ENCODE data around the gene CDH13.

Gene CDH13

DNA sequence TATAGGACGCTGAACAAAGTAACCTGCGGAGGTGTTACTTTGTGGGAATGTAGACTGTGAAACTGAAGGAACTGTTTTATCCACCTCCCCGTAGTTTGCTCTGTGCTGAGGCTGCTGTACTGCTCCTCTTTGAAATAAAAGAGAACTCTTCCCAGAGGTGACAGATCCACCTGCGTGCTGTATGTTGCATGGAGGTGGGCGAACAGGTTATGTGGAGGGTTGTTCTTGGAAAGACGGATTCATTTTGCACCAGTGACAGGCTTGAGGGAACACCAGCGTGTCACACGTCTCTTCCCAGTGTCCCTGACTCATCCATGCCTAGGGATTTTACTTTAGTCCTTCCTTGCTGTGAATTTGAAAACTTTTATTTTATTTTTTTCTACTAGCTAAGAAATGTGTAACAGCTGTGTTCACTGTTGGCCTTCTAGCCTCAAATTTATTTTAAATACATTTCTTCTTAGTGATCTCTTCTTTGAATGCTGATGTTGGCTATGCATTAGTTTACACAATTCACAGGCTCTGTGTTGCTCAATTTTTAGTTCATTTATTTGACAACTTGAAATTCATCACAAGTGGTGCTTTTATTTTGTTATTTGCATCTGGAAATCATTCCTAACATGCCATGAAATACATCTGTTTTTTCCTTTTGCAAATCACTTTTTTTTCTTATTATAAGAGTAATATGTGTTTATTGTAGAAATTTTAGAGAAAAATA is 512.4 kb downstream of the CDH13 start:
- Histone ChIP-seq H3K4me3 (ENCODE audit: low read depth in 1 of 2, low read length in 2 of 2) (no peak overlapping the region), H3K9me3 (ENCODE audit: low read length) (no peaks in the 10 kb centered on the region), H3K9ac (ENCODE audit: low read length) (no peak overlapping the region), H3K27me3 (ENCODE audit: control insufficient read depth in 1 of 2, insufficient read depth in 2 of 2, low read length in 2 of 2) (no peaks in the 10 kb centered on the region), H3K27ac (ENCODE audit: low read depth, low read length) (no peak overlapping the region), H3K4me1 (ENCODE audit: insufficient read depth, low read length) (no peaks in the 10 kb centered on the region), H3K36me3 (ENCODE audit: insufficient read depth, low read length) (no peaks in the 10 kb centered on the region)

DNA sequence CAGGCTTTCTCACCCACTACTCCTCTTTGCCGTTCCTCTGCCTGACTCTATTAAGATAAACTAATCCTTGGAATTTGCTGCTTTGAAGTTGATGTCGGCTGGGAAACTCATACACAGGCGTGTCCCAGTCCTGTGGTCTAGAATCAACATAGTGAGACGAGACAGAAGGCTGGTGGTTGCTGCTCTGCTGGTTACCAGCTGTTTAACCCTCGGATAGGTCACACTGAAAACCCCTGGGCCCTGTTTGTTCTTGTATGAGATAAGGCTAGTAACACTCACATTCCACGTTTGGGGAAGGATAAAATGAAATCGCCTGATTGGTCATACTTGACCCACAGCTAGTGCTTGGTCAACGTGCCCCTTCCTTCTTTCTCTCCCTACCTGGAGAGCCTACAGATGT is 517.0 kb downstream of the CDH13 start:
- Histone ChIP-seq H3K27ac (ENCODE audit: low read depth, low read length) (no peak overlapping the region), H3K4me1 (ENCODE audit: insufficient read depth, low read length) (no peaks in the 10 kb centered on the region), H3K4me3 (ENCODE audit: low read depth in 1 of 2, low read length in 2 of 2) (no peak overlapping the region), H3K9me3 (ENCODE audit: low read length) (no peaks in the 10 kb centered on the region), H3K27me3 (ENCODE audit: control insufficient read depth in 1 of 2, insufficient read depth in 2 of 2, low read length in 2 of 2) (no peaks in the 10 kb centered on the region), H3K9ac (ENCODE audit: low read length) (no peak overlapping the region), H3K36me3 (ENCODE audit: insufficient read depth, low read length) (no peaks in the 10 kb centered on the region)

DNA sequence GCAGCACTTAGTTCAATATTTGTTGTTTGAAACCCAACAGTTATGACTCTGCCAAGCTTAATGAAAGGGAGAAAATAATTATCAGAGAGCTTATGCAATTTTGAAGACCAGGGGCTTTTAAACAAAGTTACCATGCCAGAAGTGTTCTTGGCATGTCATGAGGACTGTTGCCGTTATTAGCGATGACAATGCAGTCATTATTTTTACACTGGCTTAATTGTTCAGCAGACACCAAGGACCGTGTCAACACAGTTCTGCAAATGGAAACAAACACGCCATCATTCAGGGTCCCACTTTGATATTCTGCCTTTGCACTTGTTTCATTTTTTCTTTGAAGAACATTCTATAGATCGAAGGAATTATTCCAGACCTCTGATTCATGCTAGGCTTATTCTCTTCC is 518.5 kb downstream of the CDH13 start:
- H3K9me3 ChIP-seq (ENCODE audit: low read length): no peaks in the 10 kb centered on the region
- no peaks in the 10 kb centered on the region for H3K36me3 ChIP-seq (ENCODE audit: insufficient read depth, low read length)
- no peaks in the 10 kb centered on the region for H3K27me3 ChIP-seq (ENCODE audit: control insufficient read depth in 1 of 2, insufficient read depth in 2 of 2, low read length in 2 of 2)
- H3K4me3 ChIP-seq (ENCODE audit: low read depth in 1 of 2, low read length in 2 of 2): no peak overlapping the region
- no peak overlapping the region for H3K27ac ChIP-seq (ENCODE audit: low read depth, low read length)
- H3K9ac ChIP-seq (ENCODE audit: low read length): no peak overlapping the region
- no peaks in the 10 kb centered on the region for H3K4me1 ChIP-seq (ENCODE audit: insufficient read depth, low read length)

DNA sequence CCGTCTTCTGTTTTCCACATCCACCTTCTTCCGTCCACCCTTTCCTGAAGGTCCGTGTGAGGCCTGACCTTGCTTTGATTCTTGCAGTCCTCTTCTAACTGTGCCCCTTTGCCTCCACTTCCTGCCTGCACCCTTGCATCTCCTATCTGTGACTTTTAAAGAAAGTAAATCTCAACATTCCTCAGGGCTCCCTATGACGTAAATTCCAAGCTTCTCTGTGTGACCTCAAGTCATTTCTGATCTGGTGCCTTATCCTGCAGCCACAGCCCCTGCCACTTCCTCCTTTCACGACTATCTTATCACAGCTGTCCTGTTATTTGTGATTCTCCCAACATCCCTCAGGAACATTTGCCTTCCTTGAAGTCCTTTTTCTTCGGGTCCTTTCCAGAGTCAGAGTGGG is 520.5 kb downstream of the CDH13 start:
- Histone ChIP-seq H3K36me3 (ENCODE audit: insufficient read depth, low read length) (no peaks in the 10 kb centered on the region), H3K27me3 (ENCODE audit: control insufficient read depth in 1 of 2, insufficient read depth in 2 of 2, low read length in 2 of 2) (no peaks in the 10 kb centered on the region)

DNA sequence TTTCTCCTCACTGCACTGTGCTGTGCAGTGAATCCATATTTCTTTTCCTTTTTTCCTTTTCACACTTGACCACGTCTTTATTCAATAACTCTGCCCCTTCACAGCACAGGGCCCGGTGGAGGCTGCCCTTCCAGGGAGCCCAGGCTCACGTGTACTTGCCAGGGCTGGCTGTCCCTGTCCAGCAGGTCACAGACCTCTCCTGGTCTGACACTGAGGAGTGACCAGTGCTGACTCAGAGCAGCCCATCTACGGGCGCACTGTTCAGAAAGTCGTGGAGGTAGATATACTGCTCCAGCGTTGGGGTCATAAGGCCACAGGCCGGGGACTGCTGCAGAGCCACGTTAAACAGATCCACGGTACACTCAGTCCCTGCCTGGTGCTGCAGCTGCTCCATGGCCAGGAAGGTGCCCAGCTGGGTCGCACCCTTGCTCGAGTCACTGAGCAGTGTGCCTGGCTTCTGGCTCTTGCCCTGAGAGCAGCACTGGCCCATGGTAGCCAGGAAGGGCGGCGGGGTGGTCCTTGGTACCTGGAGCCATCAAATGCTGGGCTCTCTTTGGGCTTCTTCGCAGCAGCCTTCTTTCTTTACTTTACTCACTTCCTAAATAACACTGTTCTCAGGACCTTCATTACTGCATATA is 531.7 kb downstream of the CDH13 start:
- Histone ChIP-seq H3K9ac (ENCODE audit: low read length) (no peak overlapping the region), H3K27ac (ENCODE audit: low read depth, low read length) (no peak overlapping the region), H3K27me3 (ENCODE audit: control insufficient read depth in 1 of 2, insufficient read depth in 2 of 2, low read length in 2 of 2) (no peaks in the 10 kb centered on the region), H3K9me3 (ENCODE audit: low read length) (no peaks in the 10 kb centered on the region), H3K36me3 (ENCODE audit: insufficient read depth, low read length) (no peaks in the 10 kb centered on the region), H3K4me3 (ENCODE audit: low read depth in 1 of 2, low read length in 2 of 2) (no peak overlapping the region), H3K4me1 (ENCODE audit: insufficient read depth, low read length) (no peaks in the 10 kb centered on the region)

More for the DNA sequence above, 520.5 kb downstream of the CDH13 start:
- Histone ChIP-seq H3K9me3 (ENCODE audit: low read length) (no peaks in the 10 kb centered on the region), H3K4me1 (ENCODE audit: insufficient read depth, low read length) (no peaks in the 10 kb centered on the region), H3K9ac (ENCODE audit: low read length) (no peak overlapping the region), H3K4me3 (ENCODE audit: low read depth in 1 of 2, low read length in 2 of 2) (no peak overlapping the region), H3K27ac (ENCODE audit: low read depth, low read length) (no peak overlapping the region)

DNA sequence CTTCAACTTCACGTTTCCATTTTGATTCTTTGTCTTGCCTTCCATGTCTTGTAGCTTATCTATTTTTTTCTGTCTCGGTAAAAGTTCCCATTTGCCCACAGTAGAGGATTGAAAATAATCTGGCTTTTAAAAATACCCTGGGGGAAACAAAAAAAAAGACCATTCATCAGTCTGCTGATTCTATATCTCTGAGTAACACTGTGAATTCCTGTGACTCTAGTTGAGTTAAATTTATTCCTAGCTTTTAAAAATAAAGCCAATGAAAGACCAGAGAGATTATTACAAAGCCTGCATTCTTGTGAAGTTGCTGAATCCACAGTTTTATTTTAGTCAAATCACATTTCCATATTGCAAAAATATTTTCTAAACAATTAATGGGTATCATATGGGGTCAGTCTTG is 532.3 kb downstream of the CDH13 start:
- H3K4me3 ChIP-seq (ENCODE audit: low read depth in 1 of 2, low read length in 2 of 2): no peak overlapping the region
- no peaks in the 10 kb centered on the region for H3K9me3 ChIP-seq (ENCODE audit: low read length)
- H3K4me1 ChIP-seq (ENCODE audit: insufficient read depth, low read length): no peaks in the 10 kb centered on the region
- H3K27me3 ChIP-seq (ENCODE audit: control insufficient read depth in 1 of 2, insufficient read depth in 2 of 2, low read length in 2 of 2): no peaks in the 10 kb centered on the region
- H3K27ac ChIP-seq (ENCODE audit: low read depth, low read length): no peak overlapping the region
- no peaks in the 10 kb centered on the region for H3K36me3 ChIP-seq (ENCODE audit: insufficient read depth, low read length)
- H3K9ac ChIP-seq (ENCODE audit: low read length): no peak overlapping the region

DNA sequence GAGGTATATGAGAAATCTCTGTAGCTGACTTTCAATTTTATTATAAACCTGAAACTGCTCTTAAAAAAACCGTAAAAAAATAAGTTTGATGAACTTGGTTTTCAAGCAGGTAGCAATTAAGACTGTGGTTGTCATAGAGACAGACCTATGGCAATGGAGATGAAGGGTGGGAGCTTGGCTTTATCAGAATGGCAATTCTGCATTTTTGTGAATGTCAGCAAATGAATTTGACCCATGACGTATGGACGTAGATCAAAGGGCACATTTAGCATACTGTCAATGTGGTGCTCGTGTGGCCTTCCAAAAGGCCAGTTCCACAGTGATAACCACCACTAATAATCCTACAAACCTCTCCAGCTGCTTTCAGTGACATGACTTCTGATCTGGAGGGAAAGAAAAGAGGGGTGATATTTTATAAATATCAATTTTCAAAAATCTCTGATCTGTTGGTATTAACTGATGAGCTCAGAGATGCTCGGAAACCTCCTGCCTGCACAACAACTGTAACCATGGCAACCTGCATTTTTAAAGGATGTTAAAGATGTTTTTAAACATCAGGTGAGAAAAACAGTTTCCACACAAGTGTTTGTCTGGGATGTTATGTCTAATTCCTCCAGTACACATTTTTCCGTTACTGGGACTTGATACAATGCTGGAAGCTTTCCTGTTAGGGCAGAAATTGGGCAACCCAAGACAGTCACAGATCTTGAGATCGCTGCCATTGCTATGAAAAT is 533.7 kb downstream of the CDH13 start:
- no peak overlapping the region for H3K27ac ChIP-seq (ENCODE audit: low read depth, low read length)
- no peak overlapping the region for H3K9ac ChIP-seq (ENCODE audit: low read length)
- H3K4me3 ChIP-seq (ENCODE audit: low read depth in 1 of 2, low read length in 2 of 2): no peak overlapping the region
- no peaks in the 10 kb centered on the region for H3K4me1 ChIP-seq (ENCODE audit: insufficient read depth, low read length)
- H3K27me3 ChIP-seq (ENCODE audit: control insufficient read depth in 1 of 2, insufficient read depth in 2 of 2, low read length in 2 of 2): no peaks in the 10 kb centered on the region
- no peaks in the 10 kb centered on the region for H3K9me3 ChIP-seq (ENCODE audit: low read length)
- no peaks in the 10 kb centered on the region for H3K36me3 ChIP-seq (ENCODE audit: insufficient read depth, low read length)

DNA sequence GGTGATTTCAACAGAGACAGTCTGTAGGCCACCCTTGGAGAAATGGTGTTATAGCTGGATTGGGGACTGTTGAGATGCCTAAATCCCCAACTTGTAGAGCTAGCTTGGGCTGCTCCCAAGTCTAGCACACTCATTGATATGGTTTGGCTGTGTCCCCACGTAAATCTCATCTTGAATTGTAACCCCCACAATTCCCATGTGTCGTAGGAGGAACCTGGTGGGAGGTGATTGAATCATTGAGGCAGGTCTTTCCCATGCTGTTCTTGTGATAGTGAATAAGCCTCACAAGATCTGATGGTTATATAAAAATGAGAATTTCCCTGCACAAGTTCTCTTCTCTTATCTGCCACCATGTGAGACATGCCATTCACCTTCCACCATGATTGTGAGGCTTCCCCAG is 536.0 kb downstream of the CDH13 start:
- no peaks in the 10 kb centered on the region for H3K27me3 ChIP-seq (ENCODE audit: control insufficient read depth in 1 of 2, insufficient read depth in 2 of 2, low read length in 2 of 2)
- no peaks in the 10 kb centered on the region for H3K36me3 ChIP-seq (ENCODE audit: insufficient read depth, low read length)

DNA sequence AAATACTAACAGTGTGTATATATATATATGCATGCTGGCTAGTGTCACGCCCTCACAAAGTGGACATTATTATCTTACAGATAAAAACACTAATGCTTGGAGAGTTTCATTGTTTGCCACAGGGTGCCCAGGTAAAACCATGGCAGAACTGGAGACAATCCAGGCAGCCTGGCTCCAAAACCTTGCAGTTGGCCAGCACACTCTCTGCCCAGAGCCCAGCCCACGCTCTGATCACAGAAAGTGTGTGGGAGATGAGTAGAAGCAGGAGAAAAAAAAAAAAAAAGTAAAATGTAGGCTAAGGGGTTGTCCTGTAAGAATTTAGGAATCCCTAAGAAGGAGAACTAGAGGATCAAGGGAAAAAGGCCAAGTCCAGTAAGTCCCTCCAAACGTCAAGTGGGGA is 538.0 kb downstream of the CDH13 start:
- H3K4me3 ChIP-seq (ENCODE audit: low read depth in 1 of 2, low read length in 2 of 2): no peak overlapping the region
- H3K9ac ChIP-seq (ENCODE audit: low read length): no peak overlapping the region
- no peaks in the 10 kb centered on the region for H3K4me1 ChIP-seq (ENCODE audit: insufficient read depth, low read length)
- H3K9me3 ChIP-seq (ENCODE audit: low read length): no peaks in the 10 kb centered on the region
- H3K36me3 ChIP-seq (ENCODE audit: insufficient read depth, low read length): no peaks in the 10 kb centered on the region
- H3K27ac ChIP-seq (ENCODE audit: low read depth, low read length): no peak overlapping the region
- no peaks in the 10 kb centered on the region for H3K27me3 ChIP-seq (ENCODE audit: control insufficient read depth in 1 of 2, insufficient read depth in 2 of 2, low read length in 2 of 2)

More for the DNA sequence above, 536.0 kb downstream of the CDH13 start:
- no peaks in the 10 kb centered on the region for H3K4me1 ChIP-seq (ENCODE audit: insufficient read depth, low read length)
- H3K9me3 ChIP-seq (ENCODE audit: low read length): no peaks in the 10 kb centered on the region
- H3K27ac ChIP-seq (ENCODE audit: low read depth, low read length): no peak overlapping the region
- H3K4me3 ChIP-seq (ENCODE audit: low read depth in 1 of 2, low read length in 2 of 2): no peak overlapping the region
- no peak overlapping the region for H3K9ac ChIP-seq (ENCODE audit: low read length)

DNA sequence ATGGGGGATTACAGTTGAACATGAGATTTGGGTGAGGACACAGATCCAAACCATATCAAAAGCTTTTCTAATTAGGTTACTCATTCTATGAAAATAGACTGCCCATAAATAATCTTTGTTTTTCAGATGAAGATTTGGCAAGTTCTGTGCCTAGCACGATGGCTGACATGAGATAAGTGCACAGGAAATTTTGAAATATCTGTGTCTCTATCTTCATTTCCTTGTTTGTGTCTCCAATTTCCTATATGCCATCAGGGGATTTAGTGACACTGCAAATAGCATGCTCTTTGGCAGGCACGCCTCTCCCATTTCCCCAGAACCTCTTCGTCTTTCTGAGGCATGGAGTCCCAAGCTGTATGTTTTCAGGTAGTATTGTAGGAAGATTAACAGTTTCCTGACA is 544.6 kb downstream of the CDH13 start:
- Histone ChIP-seq H3K4me1 (ENCODE audit: insufficient read depth, low read length) (no peaks in the 10 kb centered on the region), H3K9ac (ENCODE audit: low read length) (no peak overlapping the region), H3K27me3 (ENCODE audit: control insufficient read depth in 1 of 2, insufficient read depth in 2 of 2, low read length in 2 of 2) (no peaks in the 10 kb centered on the region), H3K36me3 (ENCODE audit: insufficient read depth, low read length) (no peaks in the 10 kb centered on the region), H3K27ac (ENCODE audit: low read depth, low read length) (no peak overlapping the region), H3K9me3 (ENCODE audit: low read length) (no peaks in the 10 kb centered on the region), H3K4me3 (ENCODE audit: low read depth in 1 of 2, low read length in 2 of 2) (no peak overlapping the region)

DNA sequence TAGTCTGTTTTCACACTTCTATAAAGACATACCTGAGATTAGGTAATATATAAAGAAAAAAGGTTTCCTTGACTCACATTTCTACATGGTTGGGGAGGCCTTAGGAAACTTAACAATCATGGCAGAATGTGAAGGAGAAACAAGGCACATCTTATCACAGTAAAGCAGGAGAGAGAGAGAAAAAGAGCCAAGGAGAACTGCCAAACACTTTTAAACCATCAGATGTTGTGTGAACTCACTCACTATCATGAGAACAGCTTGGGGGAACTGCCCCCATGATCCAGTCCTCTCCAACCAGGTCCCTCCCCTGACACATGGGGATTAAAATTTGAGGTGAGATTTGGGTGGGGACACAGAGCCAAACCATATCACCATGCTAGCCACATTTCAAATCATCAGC is 547.9 kb downstream of the CDH13 start:
- H3K36me3 ChIP-seq (ENCODE audit: insufficient read depth, low read length): no peaks in the 10 kb centered on the region
- H3K9me3 ChIP-seq (ENCODE audit: low read length): no peaks in the 10 kb centered on the region
- H3K27ac ChIP-seq (ENCODE audit: low read depth, low read length): no peak overlapping the region
- H3K9ac ChIP-seq (ENCODE audit: low read length): no peak overlapping the region
- H3K4me1 ChIP-seq (ENCODE audit: insufficient read depth, low read length): no peaks in the 10 kb centered on the region
- H3K27me3 ChIP-seq (ENCODE audit: control insufficient read depth in 1 of 2, insufficient read depth in 2 of 2, low read length in 2 of 2): no peaks in the 10 kb centered on the region
- H3K4me3 ChIP-seq (ENCODE audit: low read depth in 1 of 2, low read length in 2 of 2): no peak overlapping the region

All from muscle layer of colon (tissue), 2 donors.